Measurements from ENCODE around the gene GSG1L.
A peak's percentile ranks its signal among the peaks of the same experiment; 100 is the strongest.

GSG1L gene

GRCh38 chr16:27784351-27785306, 278.9 kb downstream of the GSG1L start:
- DNase-seq: no peak

GRCh38 chr16:27781981-27782880, 281.3 kb downstream of the GSG1L start:
- DNase-seq: no peak

GRCh38 chr16:27781195-27781524, 282.4 kb downstream of the GSG1L start:
- no peak for DNase-seq

- no peak for DNase-seq
Observed at GRCh38 chr16:27780468-27781194, 282.9 kb downstream of the GSG1L start.

GRCh38 chr16:27779641-27780164, 283.8 kb downstream of the GSG1L start:
- DNase-seq: peak; percentile 36

GRCh38 chr16:27778926-27779570, 284.5 kb downstream of the GSG1L start:
- no peak for DNase-seq

GRCh38 chr16:27778171-27778925, 285.2 kb downstream of the GSG1L start:
- DNase-seq: no peak

GRCh38 chr16:27777527-27777926, 286.0 kb downstream of the GSG1L start:
- no peak for DNase-seq

- DNase-seq: no peak
Observed at GRCh38 chr16:27776556-27777225, 286.8 kb downstream of the GSG1L start.

GRCh38 chr16:27775254-27775653, 288.3 kb downstream of the GSG1L start:
- DNase-seq: no peak

- DNase-seq: no peak
Observed at GRCh38 chr16:27774779-27775178, 288.7 kb downstream of the GSG1L start.

GRCh38 chr16:27773344-27773743, 290.2 kb downstream of the GSG1L start:
- DNase-seq: no peak

GRCh38 chr16:27772093-27772825, 291.3 kb downstream of the GSG1L start:
- DNase-seq: no peak

GRCh38 chr16:27771201-27771910, 292.2 kb downstream of the GSG1L start:
- no peak for DNase-seq

GRCh38 chr16:27770271-27771196, 293.0 kb downstream of the GSG1L start:
- no peak for DNase-seq

- DNase-seq: no peak
Observed at GRCh38 chr16:27769561-27770255, 293.8 kb downstream of the GSG1L start.

GRCh38 chr16:27768651-27769272, 294.8 kb downstream of the GSG1L start:
- no peak for DNase-seq
